ENCODE data around the gene PARPBP. TPM values are rescaled to one million over a fixed set of nuclear protein-coding genes. Genes with fewer than 3 reads are reported as not detected.
"Not testable (repeated sequence)": the region's sequence is repeated elsewhere in the genome, so short reads cannot be mapped to it uniquely, and the experiment has no call there.

Gene PARPBP
- total and polyA plus RNA-seq, 2 of the 8 experiments (the other 6 are each of a cell fraction or from before 2014, with no cell fraction given) = 10.9 to 38.1 TPM

DNA sequence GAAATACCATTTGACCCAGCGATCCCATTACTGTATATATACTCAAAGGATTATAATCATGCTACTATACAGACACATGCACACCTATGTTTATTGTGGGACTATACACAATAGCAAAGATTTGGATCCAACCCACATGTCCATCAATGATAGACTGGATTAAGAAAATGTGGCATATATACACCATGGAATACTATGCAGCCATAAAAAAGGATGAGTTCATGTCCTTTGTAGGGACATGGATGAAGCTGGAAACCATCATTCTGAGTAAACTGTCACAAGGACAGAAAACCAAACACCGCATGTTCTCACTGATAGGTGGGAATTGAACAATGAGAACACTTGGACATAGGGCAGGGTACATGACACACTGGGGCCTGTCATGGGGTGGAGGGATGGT is 120.9 kb downstream of the PARPBP start:
- H3K23me2 ChIP-seq (ENCODE audit: low read depth, low read length); H3K18ac ChIP-seq (ENCODE audit: extremely low read depth, low read length); H4K91ac ChIP-seq (replicated peaks; ENCODE audit: insufficient read length, low read length); H3K23ac ChIP-seq (ENCODE audit: insufficient read length); H2BK12ac ChIP-seq (ENCODE audit: low read depth, low read length); H3K79me2 ChIP-seq (ENCODE audit: control insufficient read depth in 1 of 2, insufficient read depth in 2 of 2, low read length in 2 of 2); POLR2A ChIA-PET (ENCODE audit: partially characterized antibody); H3K4ac ChIP-seq (replicated peaks; ENCODE audit: insufficient read length, low read depth, low read length); H3K14ac ChIP-seq (ENCODE audit: insufficient read length); H4K5ac ChIP-seq (ENCODE audit: insufficient read length, low read depth, low read length); H3K9me3 ChIP-seq (ENCODE audit: insufficient read depth in 2 of 2, low read depth in 1 of 2, low read length in 1 of 2); H3K4me2 ChIP-seq (ENCODE audit: insufficient read depth in 1 of 2, low read depth in 2 of 2, low read length in 2 of 2); H4K20me1 ChIP-seq (replicated peaks in 1 of 2; ENCODE audit: control insufficient read depth in 1 of 2, insufficient read depth in 2 of 2, low read length in 2 of 2); H2AK5ac ChIP-seq (ENCODE audit: low read depth, low read length); H2BK5ac ChIP-seq (ENCODE audit: low read depth, low read length); H2BK20ac ChIP-seq (ENCODE audit: low read length); H3K4me1 ChIP-seq (replicated peaks in 1 of 4; ENCODE audit: control insufficient read depth in 3 of 4, insufficient read depth in 4 of 4, low read length in 3 of 4); H3K79me1 ChIP-seq (ENCODE audit: low read depth, low read length); H3K4me3 ChIP-seq (ENCODE audit: extremely low read depth in 1 of 4, insufficient read depth in 2 of 4, low read depth in 3 of 4, low read length in 4 of 4); DNase-seq (ENCODE audit: low read depth in 1 of 2, low spot score in 2 of 2); H2BK120ac ChIP-seq (replicated peaks; ENCODE audit: low read depth, low read length); H3K56ac ChIP-seq (replicated peaks; ENCODE audit: insufficient read length, low read depth, low read length); FAIRE-seq; H3K9ac ChIP-seq (replicated peaks in 1 of 4; ENCODE audit: extremely low read depth in 1 of 4, low read depth in 3 of 4, low read length in 3 of 4); H2BK15ac ChIP-seq (ENCODE audit: low read length); H3K27ac ChIP-seq (ENCODE audit: low read depth, low read length); H3K36me3 ChIP-seq (ENCODE audit: control insufficient read depth in 2 of 4, insufficient read depth in 4 of 4, low read length in 3 of 4); H3K27me3 ChIP-seq (replicated peaks in 1 of 4; ENCODE audit: control insufficient read depth in 3 of 4, extremely low read depth in 1 of 4, insufficient read depth in 3 of 4, low read length in 3 of 4); CTCF ChIA-PET (ENCODE audit: partially characterized antibody); H2AFZ ChIP-seq (ENCODE audit: low read length); H4K8ac ChIP-seq (ENCODE audit: extremely low read depth, insufficient read depth, low read length): not testable (repeated sequence)
- WGBS, 2 experiments (ENCODE audit: extremely low coverage in 1 of 2, insufficient coverage in 1 of 2, insufficient read length in 1 of 2, insufficient replicate concordance in 2 of 2, low coverage in 1 of 2, low lambda C conversion rate in 2 of 2, missing lambda C conversion rate in 1 of 2) = 89% methylated on average over 2 of the region's 2 CpGs; no CpG with 5 or more reads in 1 of the 2 experiments

Small RNA genes within 50 kb of the gene (small RNA-seq; reads per million reads assigned to genes)
- not detected for gene RN7SL793P (ENCODE audit: insufficient read depth)

Other genes with a start within 250 kb of the PARPBP start
- gene DRAM1, start 242.6 kb upstream of the PARPBP start, total RNA-seq (2021; fragmentation: NEBNext Ultra II Directional; extraction: Animal tissue kit (Norgen Biotek cat#: 25700)) = 5.7 and 6.2 TPM in 2 replicates
- 3.0 and 4.6 TPM in 2 replicates for gene DRAM1, start 242.6 kb upstream of the PARPBP start, polyA plus RNA-seq (2011; rRNA removed)
- 5.4 and 7.4 TPM in 2 replicates for gene WASHC3, start 58.2 kb upstream of the PARPBP start, total RNA-seq (2021; fragmentation: NEBNext Ultra II Directional; extraction: Animal tissue kit (Norgen Biotek cat#: 25700))
- 4.6 and 8.3 TPM in 2 replicates for gene WASHC3, start 58.2 kb upstream of the PARPBP start, polyA plus RNA-seq (2011; rRNA removed)
- gene NUP37, start 69 bp upstream of the PARPBP start, total RNA-seq (2021; fragmentation: NEBNext Ultra II Directional; extraction: Animal tissue kit (Norgen Biotek cat#: 25700)) = 68.7 and 71.0 TPM in 2 replicates
- 24.1 and 53.5 TPM in 2 replicates for gene NUP37, start 69 bp upstream of the PARPBP start, polyA plus RNA-seq (2011; rRNA removed)
- not detected in 2 replicates for gene PMCH, start 77.7 kb downstream of the PARPBP start, total RNA-seq (2021; fragmentation: NEBNext Ultra II Directional; extraction: Animal tissue kit (Norgen Biotek cat#: 25700))
- not detected in 2 replicates for gene PMCH, start 77.7 kb downstream of the PARPBP start, polyA plus RNA-seq (2011; rRNA removed)